SK-N-DZ (cell line): ENCODE measurements around the gene ARMC12.

Experiments
- DNase-seq: peaks from one replicate; pipeline ENCODE4 v3.0.0-alpha.2; 2015; ENCODE audit warnings: low spot score

ARMC12 gene

DNA sequence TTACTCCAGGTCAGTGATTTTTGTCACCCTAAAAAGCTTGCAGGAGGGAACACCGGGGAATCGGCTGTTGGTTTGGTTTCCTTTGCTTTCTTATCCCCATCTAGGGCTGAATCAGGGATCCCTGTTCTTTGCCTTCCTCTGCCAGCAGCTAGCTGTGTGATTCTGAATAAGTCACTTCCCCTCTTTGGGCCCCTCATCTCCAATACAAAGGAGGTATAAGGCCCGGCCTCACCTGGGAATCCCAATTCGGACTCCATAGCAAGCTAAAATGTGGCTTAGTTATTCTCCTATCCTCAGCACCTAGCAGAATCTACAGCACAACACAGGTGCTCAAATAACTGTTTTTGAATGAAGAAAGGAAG lies 18.5 kb upstream of the ARMC12 start:
- no peak for DNase-seq

- DNase-seq, result no peak
These were observed 17.9 kb upstream of the ARMC12 start for GRCh38 chr6:35718911-35719381.

- peak; percentile 38 for DNase-seq
These were observed 17.4 kb upstream of the ARMC12 start for GRCh38 chr6:35719404-35719829.

DNA sequence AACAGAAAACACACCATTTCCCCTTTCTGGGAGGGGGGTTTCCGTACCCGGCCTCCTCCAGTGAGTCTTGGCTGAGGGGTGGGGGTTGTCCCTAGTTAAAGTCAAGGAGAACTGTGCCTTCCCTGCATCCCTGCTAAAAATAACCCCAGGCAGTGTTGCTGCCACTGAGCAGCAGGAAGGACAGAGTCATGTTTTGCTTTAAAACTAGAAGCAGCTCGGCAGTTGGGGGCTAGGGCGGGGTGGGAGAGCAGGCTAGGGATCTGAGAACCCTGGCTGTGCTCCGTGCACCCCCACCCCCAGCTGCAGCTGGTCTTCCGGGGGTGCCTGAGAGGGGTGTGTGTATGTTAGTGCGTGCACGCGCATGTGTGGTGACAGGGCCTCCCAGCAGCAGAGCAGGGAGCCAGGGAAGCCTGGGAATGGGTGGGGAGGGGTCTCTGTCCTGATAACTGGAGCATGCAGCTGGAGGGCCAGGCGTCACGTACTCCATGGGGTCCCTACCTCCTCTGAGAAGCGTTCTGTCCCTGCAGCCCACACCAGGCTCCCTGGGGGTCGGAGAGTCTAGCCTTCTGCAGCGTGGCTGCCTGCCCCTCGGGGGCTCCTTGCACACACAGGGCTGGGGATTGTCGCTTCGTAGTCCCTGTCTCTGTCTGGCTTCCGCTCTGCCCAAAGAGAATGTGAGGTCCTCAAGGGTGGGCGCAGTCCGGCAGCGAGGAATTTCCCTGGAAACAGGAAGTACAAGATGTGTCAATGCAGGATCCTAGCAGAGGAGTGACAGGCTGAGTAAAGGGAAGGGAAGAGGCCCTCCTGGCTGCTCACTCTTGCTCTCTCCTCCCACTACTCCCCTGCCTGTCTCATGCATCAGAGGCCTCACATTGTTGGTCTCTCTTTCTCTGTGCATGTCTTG lies 16.8 kb upstream of the ARMC12 start:
- peak; percentile 89 for DNase-seq

GRCh38 chr6:35722121-35722761 lies 14.6 kb upstream of the ARMC12 start:
- no peak for DNase-seq

DNA sequence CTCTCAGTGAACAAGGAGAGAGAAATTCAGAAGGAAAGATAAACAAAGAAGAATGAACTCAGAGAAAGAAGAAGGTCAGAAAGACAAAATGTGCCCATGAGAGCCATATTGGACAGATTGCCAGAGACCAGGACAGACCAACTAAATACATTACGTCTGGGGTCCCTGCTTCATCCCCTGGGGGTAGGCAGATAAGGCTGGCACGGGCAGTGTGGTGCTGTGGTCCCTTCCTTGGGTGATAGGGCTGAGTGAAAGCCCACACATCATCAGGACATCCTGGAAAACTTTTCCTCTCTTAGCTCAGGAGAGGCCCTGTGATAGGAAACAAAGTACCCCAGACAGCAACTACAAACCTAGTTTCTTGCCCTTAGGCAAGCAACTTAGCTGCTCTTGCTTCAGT lies 13.2 kb upstream of the ARMC12 start:
- DNase-seq, result no peak

- DNase-seq, result no peak
These were observed 12.8 kb upstream of the ARMC12 start for GRCh38 chr6:35724059-35724458.

DNA sequence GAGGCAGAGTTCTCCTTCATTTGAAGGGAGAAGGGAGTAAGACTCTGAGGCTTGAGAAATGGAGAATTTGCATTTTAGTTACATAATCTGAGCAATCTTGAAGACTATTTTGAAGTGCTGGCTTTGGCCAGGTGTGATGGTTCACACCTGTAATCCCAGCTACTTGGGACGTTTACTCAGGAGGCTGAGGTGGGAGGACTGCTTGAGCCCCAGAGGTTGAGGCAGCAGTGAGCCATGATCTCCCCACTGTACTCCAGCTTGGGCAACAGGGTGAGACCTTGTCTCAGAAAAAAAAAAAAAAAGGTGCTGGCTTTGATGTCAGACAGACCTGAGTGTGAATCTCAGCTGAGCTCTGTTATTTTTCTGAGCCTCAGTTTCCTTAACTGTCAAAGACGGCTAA lies 12.4 kb upstream of the ARMC12 start:
- DNase-seq, result no peak

DNA sequence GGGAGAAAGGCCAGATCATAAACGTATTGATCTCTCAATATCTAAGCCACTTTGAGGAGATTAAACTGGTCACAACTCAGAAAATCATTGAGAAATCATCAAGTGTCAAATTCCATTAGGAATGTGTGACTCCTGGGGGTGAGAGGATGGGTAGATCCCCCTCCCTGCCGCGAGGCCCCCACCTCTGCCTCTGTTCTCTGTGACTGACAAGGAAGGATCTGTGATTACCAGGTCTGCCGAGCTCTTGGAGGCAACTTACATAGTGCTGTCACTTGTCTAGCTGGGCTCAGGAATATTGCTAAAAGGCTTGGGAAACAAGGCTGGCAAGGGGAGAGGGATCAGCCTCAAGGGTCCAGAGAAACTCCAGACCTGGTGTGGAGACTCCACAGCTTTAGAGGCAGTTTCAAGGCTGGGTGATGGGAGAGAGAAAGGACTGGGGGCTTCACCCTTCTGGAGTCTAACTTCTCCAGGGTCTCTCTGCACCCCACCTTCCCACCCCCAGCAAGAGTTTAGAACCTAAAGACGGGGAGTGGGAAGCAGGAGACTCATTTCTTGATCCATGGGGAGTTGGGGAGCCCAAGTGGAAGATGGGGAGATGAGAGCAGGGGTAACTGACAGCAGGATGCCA lies 11.6 kb upstream of the ARMC12 start:
- no peak for DNase-seq

GRCh38 chr6:35725721-35726438 lies 11.0 kb upstream of the ARMC12 start:
- no peak for DNase-seq

GRCh38 chr6:35727231-35727934 lies 9.4 kb upstream of the ARMC12 start:
- peak; percentile 92 for DNase-seq

DNA sequence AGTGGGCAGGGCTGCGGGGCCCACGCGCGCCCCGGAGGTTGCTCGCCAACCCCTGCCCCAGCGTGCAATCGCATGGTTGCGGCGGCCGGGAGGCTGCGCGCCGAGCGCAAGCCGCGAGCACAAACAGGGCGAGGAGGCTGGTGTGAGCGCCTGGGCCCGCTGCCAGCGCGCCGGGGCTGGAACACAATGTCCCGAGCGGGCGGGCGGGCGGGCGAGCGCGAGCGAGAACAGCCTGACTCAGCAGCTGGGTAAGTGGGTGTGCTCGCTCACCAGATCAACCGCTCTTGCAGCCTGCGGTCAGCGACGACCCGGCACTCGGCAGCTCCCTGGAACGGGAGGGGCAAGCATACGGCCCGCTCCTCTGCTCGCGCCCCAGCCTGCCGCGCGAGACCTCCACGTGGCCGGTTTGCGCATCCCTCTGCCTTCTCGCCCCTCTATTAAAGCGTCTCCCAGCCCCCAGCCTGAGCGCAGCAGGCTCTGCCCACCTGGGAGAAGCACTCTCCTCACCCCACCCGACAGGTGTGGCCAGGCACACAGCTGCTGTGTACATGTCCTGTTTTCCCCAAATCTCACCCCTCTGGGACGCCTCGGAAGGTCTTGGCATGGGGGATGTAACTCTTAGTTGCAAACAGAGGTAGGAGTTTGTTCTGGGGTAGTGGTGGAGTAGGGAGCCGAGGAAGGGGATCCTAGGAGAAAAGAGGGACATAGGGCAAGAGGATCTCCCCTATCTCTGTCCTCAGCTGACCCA lies 8.7 kb upstream of the ARMC12 start:
- peak; percentile 72 for DNase-seq

- DNase-seq, result no peak
These were observed 7.9 kb upstream of the ARMC12 start for GRCh38 chr6:35728683-35729678.

- DNase-seq, result no peak
These were observed 7.1 kb upstream of the ARMC12 start for GRCh38 chr6:35729722-35730121.

DNA sequence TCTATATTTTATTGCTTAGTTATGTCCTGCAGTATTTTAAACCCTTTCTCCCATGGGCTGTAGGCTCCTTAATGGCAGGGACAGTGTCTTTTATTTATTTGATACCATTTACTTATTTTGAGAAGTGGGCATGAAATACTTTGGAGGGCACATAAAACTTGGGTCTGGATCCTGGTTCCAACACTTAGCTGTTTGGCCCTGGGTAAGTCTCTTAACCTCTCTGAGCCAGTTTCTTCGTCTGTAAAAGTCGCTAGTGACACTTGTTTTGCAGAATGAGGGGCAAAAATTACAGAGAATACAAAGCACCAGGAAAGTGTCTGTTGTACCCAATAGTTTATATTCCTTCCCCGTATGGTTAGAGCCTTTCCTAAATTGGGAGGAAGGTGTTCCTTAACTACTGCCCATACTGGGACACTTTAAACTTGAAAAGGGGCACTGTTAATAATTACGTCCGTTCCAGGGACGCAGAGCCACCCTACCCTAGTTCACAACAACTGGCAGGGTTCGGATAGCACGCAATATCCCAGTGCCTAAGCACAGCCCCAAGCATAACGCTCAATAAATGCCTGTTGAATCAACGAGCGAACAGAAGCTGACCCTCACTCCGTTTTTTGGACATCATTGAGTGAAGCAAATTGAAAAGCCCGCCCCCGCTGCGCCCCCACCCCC lies 6.0 kb upstream of the ARMC12 start:
- no peak for DNase-seq

- DNase-seq, result peak; percentile 95
These were observed 5.5 kb upstream of the ARMC12 start for GRCh38 chr6:35731414-35731735.

DNA sequence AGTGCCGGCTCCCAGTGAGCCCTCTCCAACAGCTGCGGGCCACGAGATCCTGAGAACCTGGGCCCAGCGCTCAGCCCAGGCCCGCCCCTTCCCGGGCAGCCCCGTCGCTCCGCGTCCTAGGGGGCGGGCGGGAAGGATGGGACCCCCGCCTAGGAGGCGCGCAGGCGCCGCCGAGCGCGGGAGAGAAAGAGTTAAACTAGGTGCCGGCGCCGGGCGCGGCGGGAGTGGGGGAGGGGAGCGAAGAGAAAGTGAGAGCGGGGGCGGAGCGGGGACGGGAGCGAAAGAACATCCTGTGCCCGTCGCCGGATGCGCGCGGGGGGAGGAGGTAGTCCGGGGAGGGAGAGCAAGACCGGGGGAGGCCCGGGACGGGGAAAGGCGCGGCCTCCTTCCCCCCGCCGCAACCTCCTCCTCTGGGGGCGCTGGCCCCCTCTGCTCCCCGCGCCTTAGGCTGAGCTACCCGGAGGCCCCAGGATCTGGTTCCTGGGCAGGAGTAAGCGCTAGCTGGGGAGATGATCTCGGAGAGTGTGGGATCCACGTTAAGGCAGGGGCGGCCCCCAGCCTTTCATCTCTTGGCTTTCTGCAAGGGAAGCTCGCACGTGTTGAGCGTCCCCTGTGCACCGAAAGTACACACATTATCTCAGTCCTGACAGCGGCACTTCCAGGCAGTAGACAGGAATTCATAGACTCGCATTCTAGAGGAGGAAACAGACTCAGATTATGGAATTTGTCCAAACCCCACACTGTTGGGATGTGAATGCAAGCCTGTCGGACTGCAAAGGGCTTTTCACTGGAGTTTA lies 4.9 kb upstream of the ARMC12 start:
- peak; percentile 90 for DNase-seq

DNA sequence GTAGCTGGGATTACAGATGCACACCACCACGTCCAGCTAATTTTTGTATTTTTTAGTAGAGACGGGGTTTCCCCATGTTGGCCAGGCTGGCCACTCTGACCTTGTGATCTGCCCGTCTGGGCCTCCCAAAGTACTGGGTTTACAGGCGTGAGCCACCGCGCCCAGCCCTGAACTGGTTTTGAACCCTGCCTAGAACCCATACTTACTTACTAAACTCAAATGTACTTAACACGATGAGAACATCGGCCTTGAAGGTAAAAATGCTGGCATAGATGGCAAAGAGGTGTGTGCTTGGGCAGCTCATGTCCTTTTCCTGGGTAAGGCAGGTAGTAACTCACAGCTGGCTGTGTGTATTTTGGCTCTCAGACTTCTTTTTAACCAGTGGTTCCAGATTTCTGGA lies 3.2 kb upstream of the ARMC12 start:
- no peak for DNase-seq
